ENCODE results near the gene GPX8. TPM values are rescaled to one million over a fixed set of nuclear protein-coding genes. Genes with fewer than 3 reads are reported as not detected.

The GPX8 gene
- total RNA-seq, 4 donors from 2014 or later = 0.88 to 5.8 (median 1.3) TPM

GRCh38 chr5:55173687-55174230, 13.8 kb downstream of the GPX8 start:
- Histone ChIP-seq H3K4me1 (peaks cover 0 to 30% (median 12%) of the 10 kb centered on the region in 4 donors), H3K27me3 (peaks cover 0 to 24% of the 10 kb centered on the region in 2 donors), H3K9me3 (no peaks in the 10 kb centered on the region), H3K4me3 (peak overlapping the region; percentile 33 to 55 (median 50)), H3K27ac (no peak overlapping the region), H3K36me3 (no peaks in the 10 kb centered on the region)
- TF ChIP-seq POLR2A (IDR thresholded peaks at IDR 0.05) = no peak
- TF ChIP-seq CTCF (IDR thresholded peaks at IDR 0.05) = no peak
- no peak for DNase-seq

- no peak for DNase-seq
- no peak overlapping the region for H3K27ac ChIP-seq
- peaks cover 0 to 24% of the 10 kb centered on the region in 2 donors for H3K27me3 ChIP-seq
- H3K9me3 ChIP-seq = no peaks in the 10 kb centered on the region
- peak overlapping the region in 1 of 4 donors; percentile 38 for H3K4me3 ChIP-seq
- H3K4me1 ChIP-seq = peaks cover 0 to 30% (median 12%) of the 10 kb centered on the region in 4 donors
- TF ChIP-seq CTCF (IDR thresholded peaks at IDR 0.05) (no peak), POLR2A (IDR thresholded peaks at IDR 0.05) (no peak)
- H3K36me3 ChIP-seq = no peaks in the 10 kb centered on the region
Measured at GRCh38 chr5:55175781-55176175, 15.8 kb downstream of the GPX8 start.

- TF ChIP-seq POLR2A (IDR thresholded peaks at IDR 0.05) = no peak
- TF ChIP-seq CTCF (IDR thresholded peaks at IDR 0.05) = peak in 3 of 6 experiments; percentile 50 to 67 (median 59)
- peaks cover 0 to 24% of the 10 kb centered on the region in 2 donors for H3K27me3 ChIP-seq
- no peaks in the 10 kb centered on the region for H3K9me3 ChIP-seq
- DNase-seq = peak in 2 of 3 donors; percentile 50 to 75
- H3K4me1 ChIP-seq = peaks cover 0 to 30% (median 12%) of the 10 kb centered on the region in 4 donors
- peak overlapping the region in 2 of 4 donors; percentile 38 to 45 for H3K4me3 ChIP-seq
- no peaks in the 10 kb centered on the region for H3K36me3 ChIP-seq
- no peak overlapping the region for H3K27ac ChIP-seq
Measured at GRCh38 chr5:55176176-55176818, 16.3 kb downstream of the GPX8 start.

GRCh38 chr5:55177078-55177477, 17.1 kb downstream of the GPX8 start:
- Histone ChIP-seq H3K4me3 (no peak overlapping the region), H3K27me3 (peaks cover 0 to 24% of the 10 kb centered on the region in 2 donors), H3K27ac (no peak overlapping the region), H3K36me3 (no peaks in the 10 kb centered on the region), H3K9me3 (no peaks in the 10 kb centered on the region), H3K4me1 (peaks cover 0 to 30% (median 12%) of the 10 kb centered on the region in 4 donors)
- DNase-seq = no peak
- TF ChIP-seq CTCF (IDR thresholded peaks at IDR 0.05) = no peak

GRCh38 chr5:55180016-55180415, 20.0 kb downstream of the GPX8 start:
- H3K27me3 ChIP-seq = peaks cover 0 to 17% of the 10 kb centered on the region in 2 donors
- H3K36me3 ChIP-seq = no peaks in the 10 kb centered on the region
- H3K9me3 ChIP-seq = no peaks in the 10 kb centered on the region
- TF ChIP-seq CTCF (IDR thresholded peaks at IDR 0.05) = no peak
- TF ChIP-seq POLR2A (IDR thresholded peaks at IDR 0.05) = no peak
- H3K4me3 ChIP-seq = no peak overlapping the region
- no peak for DNase-seq
- H3K4me1 ChIP-seq = peaks cover 0 to 13% (median 7%) of the 10 kb centered on the region in 4 donors
- H3K27ac ChIP-seq = no peak overlapping the region

All from Peyer's patch (tissue), 4 donors.